Right hindlimb (tissue), 1 donor: ENCODE results near the gene LAPTM5.
A peak's percentile ranks its signal among the peaks of the same experiment; 100 is the strongest.

ENCODE experiments used
- DNase-seq: peaks from one replicate; pipeline ENCODE4 v3.0.0-alpha.2; 2018

Gene LAPTM5

GRCh38 chr1:30727824-30728223 is 29.8 kb downstream of the LAPTM5 start:
- no peak for DNase-seq

- no peak for DNase-seq
Measured at GRCh38 chr1:30726773-30727684, 30.5 kb downstream of the LAPTM5 start.

- peak; percentile 76 for DNase-seq
Measured at GRCh38 chr1:30726236-30726635, 31.3 kb downstream of the LAPTM5 start.

GRCh38 chr1:30725450-30726095 is 32.0 kb downstream of the LAPTM5 start:
- no peak for DNase-seq

GRCh38 chr1:30724655-30725421 is 32.7 kb downstream of the LAPTM5 start:
- DNase-seq = no peak

- DNase-seq = no peak
Measured at GRCh38 chr1:30724175-30724574, 33.4 kb downstream of the LAPTM5 start.

GRCh38 chr1:30723331-30723755 is 34.2 kb downstream of the LAPTM5 start, which contains the start of gene MATN1:
Gene MATN1 (minus strand): TSS chr1:30723585. CDS start chr1:30723551, 34 bp downstream.
- DNase-seq = no peak

- no peak for DNase-seq
Measured at GRCh38 chr1:30721812-30722537, 35.6 kb downstream of the LAPTM5 start.

- DNase-seq = no peak
Measured at GRCh38 chr1:30721341-30721793, 36.2 kb downstream of the LAPTM5 start.

GRCh38 chr1:30720271-30721223 is 37.0 kb downstream of the LAPTM5 start:
- no peak for DNase-seq

GRCh38 chr1:30719406-30720270 is 37.9 kb downstream of the LAPTM5 start:
- no peak for DNase-seq

GRCh38 chr1:30718636-30719405 is 38.8 kb downstream of the LAPTM5 start:
- DNase-seq = peak; percentile 99

GRCh38 chr1:30718091-30718635 is 39.4 kb downstream of the LAPTM5 start:
- peak; percentile 99 for DNase-seq

GRCh38 chr1:30716646-30717045 is 40.9 kb downstream of the LAPTM5 start:
- DNase-seq = no peak

- DNase-seq = no peak
Measured at GRCh38 chr1:30715886-30716285, 41.7 kb downstream of the LAPTM5 start.

GRCh38 chr1:30715216-30715615 is 42.4 kb downstream of the LAPTM5 start:
- DNase-seq = no peak

GRCh38 chr1:30714536-30715090 is 43.0 kb downstream of the LAPTM5 start:
- no peak for DNase-seq

- no peak for DNase-seq
Measured at GRCh38 chr1:30714025-30714424, 43.5 kb downstream of the LAPTM5 start.

- no peak for DNase-seq
Measured at GRCh38 chr1:30713311-30713710, 44.3 kb downstream of the LAPTM5 start.
